CD4-positive, alpha-beta T cell treated with Interleukin-6 for 4 hours (primary cell): ENCODE measurements around the gene CAMKMT.
"Not testable (repeated sequence)": the region's sequence is repeated elsewhere in the genome, so short reads cannot be mapped to it uniquely, and the experiment has no call there.

ENCODE experiments used
- DNase-seq: peaks from one replicate; pipeline ENCODE4 v3.0.0-alpha.2; 2020; ENCODE audit warnings: mixed read lengths

Gene CAMKMT

DNA sequence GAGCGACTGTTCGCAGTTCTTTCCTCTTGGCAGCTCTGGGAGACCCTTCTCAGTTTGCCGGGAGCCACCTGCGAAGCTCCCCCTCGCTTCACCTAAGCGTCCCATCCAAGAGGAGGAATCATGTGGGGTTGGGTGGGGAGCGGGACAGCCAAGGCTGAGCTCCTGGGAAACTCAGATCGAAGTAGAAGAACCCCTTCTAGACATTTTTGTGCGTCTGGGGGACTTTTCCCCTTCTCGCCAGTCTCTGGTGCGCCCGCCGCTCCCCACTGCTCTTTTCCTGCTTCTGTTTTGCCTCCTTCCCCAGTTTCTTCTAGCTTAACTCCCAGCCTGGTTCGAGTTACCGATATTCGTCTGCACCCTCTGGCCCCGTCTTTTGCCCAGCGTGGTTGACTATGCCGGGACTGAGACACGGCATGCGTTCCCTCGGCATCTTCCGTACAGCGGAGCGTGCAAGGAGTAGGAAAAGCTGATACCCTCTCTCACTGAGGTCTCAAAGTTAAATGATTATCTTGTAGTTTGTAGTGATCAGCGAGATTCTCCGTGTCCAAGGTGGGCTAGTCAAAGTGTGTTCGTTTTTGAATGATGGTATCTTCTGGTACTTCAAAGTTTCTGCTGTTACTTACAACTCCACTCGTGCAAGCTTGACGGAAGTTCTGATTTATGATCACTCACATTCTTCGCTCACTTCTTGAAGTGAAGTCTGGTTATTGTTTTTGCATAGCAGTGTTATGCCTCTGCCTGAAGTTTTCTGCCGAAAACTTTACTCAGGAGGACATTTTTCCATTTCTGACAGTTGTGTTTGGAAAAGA lies 664 bp downstream of the CAMKMT start:
- DNase-seq, result peak; percentile 48

DNA sequence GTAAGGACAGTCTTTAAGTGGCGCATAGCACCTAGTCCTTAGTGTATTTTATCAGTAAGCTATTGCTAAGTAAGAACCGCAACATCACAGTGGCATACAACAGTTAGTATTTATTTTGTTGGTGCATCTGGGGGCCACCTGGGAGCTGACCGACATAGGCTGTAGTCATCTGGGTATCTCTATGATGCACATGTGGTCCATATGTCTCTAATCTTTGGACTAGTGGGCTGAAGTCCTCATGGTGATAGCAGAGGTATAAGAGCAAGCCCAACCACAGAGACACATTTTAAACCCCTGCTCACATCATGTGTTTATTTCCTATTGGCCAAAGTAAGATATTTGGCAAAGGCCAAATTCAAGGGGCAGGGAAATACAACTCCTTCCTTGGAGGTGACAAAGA lies 2.9 kb downstream of the CAMKMT start:
- DNase-seq, result no peak

- no peak for DNase-seq
Observed at GRCh38 chr2:44367591-44367990, 5.8 kb downstream of the CAMKMT start.

DNA sequence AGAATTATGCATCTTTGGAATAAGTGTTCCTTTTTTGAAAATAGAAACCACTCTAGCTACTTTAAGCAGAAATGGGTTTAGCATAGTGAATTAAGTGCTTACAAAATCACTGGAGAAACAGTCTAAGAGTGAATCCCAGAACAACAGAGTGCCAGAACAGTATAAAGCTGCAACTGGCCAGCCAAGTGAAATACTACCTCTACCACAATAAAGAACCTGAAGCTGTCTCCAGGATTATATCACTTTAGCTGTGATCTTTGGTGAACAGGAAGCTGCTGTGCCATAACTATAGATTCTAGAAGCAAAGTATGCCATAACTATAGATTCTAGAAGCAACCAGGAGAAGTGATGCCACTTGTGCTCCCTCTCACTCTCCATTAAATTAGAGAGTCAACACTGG lies 7.6 kb downstream of the CAMKMT start:
- DNase-seq, result no peak

DNA sequence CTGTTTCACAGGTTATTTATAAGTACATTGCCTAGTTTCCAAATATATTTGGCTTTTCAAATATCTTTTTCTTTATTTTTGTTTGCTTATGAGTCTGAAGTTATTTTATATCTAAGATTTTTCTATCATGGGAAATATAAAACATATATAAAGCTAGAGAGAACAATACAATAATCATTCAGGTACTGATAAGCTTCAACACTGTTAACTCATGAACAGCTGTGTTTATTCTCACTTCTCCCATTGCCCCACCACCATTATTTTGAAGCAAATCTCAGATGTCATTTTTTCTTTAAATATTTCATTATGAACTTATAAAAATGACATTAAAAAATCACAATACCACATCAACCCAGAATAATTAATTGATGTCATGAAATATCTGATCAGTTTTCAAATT lies 9.7 kb downstream of the CAMKMT start:
- no peak for DNase-seq

DNA sequence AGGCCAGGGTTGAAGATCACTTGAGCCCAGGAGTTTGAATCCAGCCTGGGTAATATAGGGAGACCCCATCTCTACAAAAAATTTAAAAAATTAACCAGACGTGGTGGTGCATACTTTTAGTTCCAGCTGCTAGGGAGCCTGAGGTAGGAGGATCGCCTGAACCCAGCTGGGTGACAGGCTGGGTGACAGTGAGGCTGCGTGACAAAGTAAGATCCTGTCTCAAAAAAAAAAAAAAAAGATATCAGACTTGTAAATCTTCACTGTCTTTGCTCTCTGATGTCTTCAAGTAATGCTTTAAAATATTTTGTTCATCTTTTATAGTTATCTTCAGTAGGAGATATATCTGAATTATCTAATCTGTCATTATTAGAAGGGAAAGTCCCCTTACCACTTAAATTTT lies 10.5 kb downstream of the CAMKMT start:
- DNase-seq, result no peak

DNA sequence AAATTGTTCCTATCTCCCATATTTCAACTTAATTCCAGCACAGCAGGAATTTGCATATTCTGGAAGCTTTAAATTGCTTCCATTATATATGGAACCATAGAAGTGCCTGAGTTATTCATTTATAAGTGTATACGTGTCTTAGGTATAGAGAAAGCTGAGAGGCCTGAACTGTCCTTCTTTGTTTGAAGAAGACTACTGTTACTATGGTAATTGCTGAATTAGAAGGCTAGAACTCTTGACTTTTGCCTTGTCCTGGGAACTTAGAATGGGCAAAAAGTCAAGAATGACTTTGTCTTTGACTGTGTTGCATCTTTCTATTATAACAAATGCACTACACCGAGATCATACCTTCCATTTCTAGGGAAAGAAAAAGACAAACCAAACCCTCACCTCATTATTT lies 15.7 kb downstream of the CAMKMT start:
- DNase-seq, result no peak

DNA sequence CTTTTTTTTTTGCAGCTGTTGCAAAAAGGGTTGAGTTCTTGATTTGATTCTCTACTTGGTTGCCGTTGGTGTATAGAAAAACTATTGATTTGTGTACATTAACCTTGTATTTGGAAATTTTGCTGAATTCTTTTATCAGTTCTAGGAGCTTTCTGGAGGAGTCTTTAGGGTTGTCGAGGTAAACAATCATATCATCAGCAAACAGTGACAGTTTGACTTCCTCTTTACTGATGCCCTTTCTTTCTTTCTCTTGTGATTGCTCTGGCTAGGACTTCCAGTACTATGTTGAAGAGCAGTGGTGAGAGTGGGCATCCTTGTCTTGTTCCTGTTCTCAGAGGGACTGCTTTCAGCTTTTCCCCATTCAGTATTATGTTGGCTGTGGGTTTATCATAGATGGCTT lies 23.5 kb downstream of the CAMKMT start:
- DNase-seq, result not testable (repeated sequence)

DNA sequence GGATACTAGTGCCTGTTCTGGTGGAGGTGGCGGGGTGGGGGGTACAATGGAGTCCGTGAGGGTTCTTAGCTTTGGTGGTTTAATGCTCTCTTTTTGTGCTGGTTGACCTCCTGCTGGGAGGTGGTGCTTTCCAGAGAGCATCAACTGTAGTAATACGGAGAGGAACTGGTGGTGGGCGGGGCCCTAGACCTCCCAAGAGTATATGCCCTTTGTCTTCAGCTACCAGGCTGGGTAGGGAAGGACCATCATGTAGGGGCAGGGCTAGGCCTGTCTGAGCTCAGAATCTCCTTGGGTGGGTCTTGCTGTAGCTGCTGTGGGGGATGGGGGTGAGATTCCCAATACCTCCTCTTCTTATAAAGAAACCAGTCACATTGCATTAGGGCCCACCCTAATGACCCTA lies 27.1 kb downstream of the CAMKMT start:
- no peak for DNase-seq

DNA sequence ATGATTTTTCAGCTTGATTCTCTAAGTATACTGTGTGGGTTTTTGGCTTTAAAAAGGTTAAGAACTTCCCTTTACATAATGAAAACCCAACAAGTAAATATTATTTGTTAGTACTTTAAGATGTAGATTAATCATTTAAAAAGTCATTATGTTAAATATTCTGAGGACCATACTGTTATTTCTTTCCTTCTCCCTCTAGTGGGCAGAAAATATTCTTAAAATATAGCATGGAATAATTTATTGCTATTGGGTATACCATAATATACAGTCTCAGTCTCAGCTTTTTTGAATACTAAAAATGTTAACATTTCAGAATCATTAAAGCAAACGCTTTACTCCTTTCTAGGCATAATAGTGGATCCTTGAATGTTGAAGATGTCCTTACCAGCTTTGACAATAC lies 28.1 kb downstream of the CAMKMT start:
- no peak for DNase-seq

- peak; percentile 63 for DNase-seq
Observed at GRCh38 chr2:44392338-44392943, 30.7 kb downstream of the CAMKMT start.

- DNase-seq, result no peak
Observed at GRCh38 chr2:44397447-44398175, 35.9 kb downstream of the CAMKMT start.

DNA sequence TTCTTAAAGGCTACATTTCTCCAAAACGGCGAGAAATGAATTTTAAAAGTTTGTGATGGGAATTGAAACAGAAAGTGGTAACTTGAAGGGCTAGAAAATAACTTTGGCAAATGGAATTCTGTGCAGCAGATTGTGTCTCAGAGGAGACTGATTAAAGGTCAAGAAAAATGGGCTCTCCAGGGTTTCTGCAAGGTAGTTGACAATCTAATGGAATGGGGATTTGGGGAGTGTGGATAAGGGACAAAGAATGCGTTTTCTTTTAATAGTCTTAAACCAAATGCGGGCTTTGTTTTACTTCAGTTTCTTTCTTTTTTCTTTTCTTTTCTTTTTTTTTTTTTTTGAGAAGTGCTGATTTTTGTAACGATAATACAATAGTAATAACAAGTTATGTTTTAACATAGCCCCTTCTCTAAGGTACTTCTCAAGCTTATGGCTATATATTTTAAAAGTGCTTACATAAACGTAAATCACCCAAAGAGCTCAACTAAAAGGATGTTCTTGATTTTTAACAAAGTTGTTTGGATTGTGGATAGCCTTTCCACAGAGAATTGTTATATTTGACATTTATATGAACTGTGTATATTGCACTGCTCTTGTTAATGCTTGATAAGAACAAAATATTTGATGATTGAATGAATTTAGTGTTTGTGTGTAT lies 36.6 kb downstream of the CAMKMT start:
- DNase-seq, result no peak

- no peak for DNase-seq
Observed at GRCh38 chr2:44420725-44421124, 59.0 kb downstream of the CAMKMT start.

- no peak for DNase-seq
Observed at GRCh38 chr2:44424211-44424610, 62.5 kb downstream of the CAMKMT start.

DNA sequence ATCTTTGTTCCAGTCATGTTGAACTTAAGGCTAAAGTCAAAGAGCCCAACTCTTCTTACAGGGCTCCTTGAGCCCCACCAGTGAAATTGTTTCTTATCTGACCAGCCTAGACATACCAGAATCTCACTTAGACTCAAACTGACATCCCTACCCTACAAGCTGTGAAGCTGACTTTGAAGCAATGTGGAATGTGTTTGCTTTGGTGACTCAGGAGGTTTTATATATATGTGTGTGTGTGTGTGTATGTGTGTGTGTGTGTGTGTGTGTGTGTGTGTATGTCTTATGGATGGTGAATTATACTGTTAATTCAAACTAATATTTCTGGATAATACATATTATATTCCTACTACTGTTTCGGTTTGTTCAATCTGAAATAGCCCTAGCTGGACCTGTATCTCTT lies 67.3 kb downstream of the CAMKMT start:
- DNase-seq, result no peak

DNA sequence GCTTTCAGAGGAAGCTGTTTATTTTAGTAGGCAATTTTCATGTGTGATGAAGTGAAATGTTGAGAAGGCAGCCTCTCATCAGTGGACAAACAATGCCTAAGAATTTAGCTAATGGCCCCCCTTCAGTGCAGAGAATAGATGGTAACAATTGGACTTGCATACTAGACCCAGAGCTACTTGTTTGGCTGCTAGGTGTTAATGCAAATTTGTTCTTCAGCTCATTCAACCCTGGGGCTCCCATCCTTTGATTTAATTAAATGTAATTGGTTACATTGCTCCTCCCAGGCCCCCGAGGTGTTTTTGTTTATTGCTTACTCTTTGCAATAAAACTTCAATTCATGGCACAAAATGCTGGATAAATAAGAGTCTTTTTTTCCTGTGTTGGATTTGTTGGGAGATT lies 68.6 kb downstream of the CAMKMT start:
- DNase-seq, result no peak

DNA sequence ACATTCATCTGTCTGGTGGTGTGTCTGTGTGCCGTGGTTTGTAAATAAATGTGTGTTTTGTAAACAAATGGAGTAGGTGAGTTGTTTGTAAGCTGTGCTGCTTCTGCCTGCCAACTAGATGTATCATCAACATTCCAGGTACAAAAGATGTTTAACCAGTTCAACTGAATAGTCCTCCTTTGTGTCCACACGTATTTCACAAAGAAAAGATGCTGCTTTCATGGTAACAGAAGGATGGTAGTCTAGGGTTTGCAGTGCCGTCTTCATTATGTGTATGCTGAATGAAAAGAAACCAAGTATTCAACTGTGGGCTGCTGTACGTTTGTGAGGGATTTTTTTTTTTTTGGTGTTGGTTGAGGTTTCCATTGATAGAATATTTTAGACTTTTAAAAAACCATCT lies 72.1 kb downstream of the CAMKMT start:
- DNase-seq, result no peak

DNA sequence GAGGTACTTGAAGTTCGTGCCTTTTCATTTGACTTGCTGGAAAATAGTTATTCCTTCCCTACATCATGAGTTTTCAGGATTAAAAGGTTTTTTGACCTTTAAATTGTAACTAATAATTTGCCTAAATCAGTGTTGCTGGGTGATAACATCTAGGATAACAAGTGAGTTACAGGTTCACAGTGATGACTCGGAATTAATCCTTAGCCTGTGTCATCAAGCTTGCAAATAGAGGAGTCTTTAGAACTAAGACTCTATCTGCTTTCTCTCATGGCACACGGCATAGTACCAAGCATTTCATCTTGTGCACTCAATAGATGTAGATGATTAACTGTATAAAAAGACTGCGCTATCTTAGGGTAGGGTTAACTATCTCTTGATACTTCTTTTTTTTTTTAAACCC lies 79.5 kb downstream of the CAMKMT start:
- DNase-seq, result no peak

GRCh38 chr2:44442019-44442418 lies 80.3 kb downstream of the CAMKMT start:
- DNase-seq, result no peak

DNA sequence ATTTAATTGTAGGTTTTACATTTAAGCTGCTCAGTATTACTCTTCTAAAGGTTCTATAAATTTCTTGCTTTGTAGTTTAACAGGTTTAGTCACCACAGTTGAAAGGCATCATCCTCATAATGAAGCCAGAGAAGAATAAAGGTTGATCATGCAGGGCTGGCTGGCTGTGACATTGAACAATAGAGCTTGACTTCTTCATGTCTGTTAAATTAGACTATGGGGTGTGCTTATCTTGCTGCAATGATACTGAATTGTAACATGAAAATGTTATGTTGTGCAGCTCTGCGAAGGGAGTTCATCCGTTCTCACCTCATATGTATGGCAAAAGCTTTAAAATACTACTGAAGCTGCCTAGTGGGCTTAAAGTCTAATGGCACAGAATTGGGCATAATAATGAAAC lies 81.8 kb downstream of the CAMKMT start:
- no peak for DNase-seq

- DNase-seq, result no peak
Observed at GRCh38 chr2:44444881-44445280, 83.1 kb downstream of the CAMKMT start.

- DNase-seq, result no peak
Observed at GRCh38 chr2:44448860-44449527, 87.2 kb downstream of the CAMKMT start.
